ENCODE measurements around the gene CD58.

GRCh38 chr1:116573431-116574095 is 2.7 kb upstream of the CD58 start:
- TF ChIP-seq CTCF (IDR thresholded peaks at IDR 0.05) (no peak), EP300 (IDR thresholded peaks at IDR 0.05) (no peak)

Measured in ovary (tissue), 3 donors.